ENCODE data around the gene VARS2.

The VARS2 gene

GRCh38 chr6:30884521-30885480 lies 29.2 kb upstream of the VARS2 start:
- DNase-seq: peak in 1 of 2 experiments; percentile 33

GRCh38 chr6:30885481-30885998 lies 28.5 kb upstream of the VARS2 start:
- no peak for DNase-seq

- no peak for DNase-seq
These were observed 27.8 kb upstream of the VARS2 start for GRCh38 chr6:30885999-30886896.

- DNase-seq: no peak
These were observed 27.2 kb upstream of the VARS2 start for GRCh38 chr6:30886897-30887255.

GRCh38 chr6:30887901-30888815 lies 25.9 kb upstream of the VARS2 start:
- no peak for DNase-seq

- no peak for DNase-seq
These were observed 25.1 kb upstream of the VARS2 start for GRCh38 chr6:30888816-30889495.

- no peak for DNase-seq
These were observed 24.5 kb upstream of the VARS2 start for GRCh38 chr6:30889496-30889885.

GRCh38 chr6:30889921-30890645 lies 24.0 kb upstream of the VARS2 start:
- no peak for DNase-seq

- no peak for DNase-seq
These were observed 23.2 kb upstream of the VARS2 start for GRCh38 chr6:30890646-30891449.

- DNase-seq: no peak
These were observed 22.7 kb upstream of the VARS2 start for GRCh38 chr6:30891450-30891723.

- no peak for DNase-seq
These were observed 22.1 kb upstream of the VARS2 start for GRCh38 chr6:30891816-30892538.

- DNase-seq: no peak
These were observed 20.9 kb upstream of the VARS2 start for GRCh38 chr6:30893001-30893591.

GRCh38 chr6:30893666-30894065 lies 20.4 kb upstream of the VARS2 start:
- no peak for DNase-seq

- no peak for DNase-seq
These were observed 19.7 kb upstream of the VARS2 start for GRCh38 chr6:30894381-30894780.

- no peak for DNase-seq
These were observed 19.1 kb upstream of the VARS2 start for GRCh38 chr6:30894935-30895334.

- no peak for DNase-seq
These were observed 18.7 kb upstream of the VARS2 start for GRCh38 chr6:30895343-30895742.

GRCh38 chr6:30896541-30896940 lies 17.5 kb upstream of the VARS2 start:
- DNase-seq: no peak

GRCh38 chr6:30897882-30898281 lies 16.2 kb upstream of the VARS2 start:
- no peak for DNase-seq

- DNase-seq: no peak
These were observed 15.2 kb upstream of the VARS2 start for GRCh38 chr6:30898750-30899360.
